ENCODE measurements around the gene EPG5. TPM values are rescaled to one million over a fixed set of nuclear protein-coding genes. Genes with fewer than 3 reads are reported as not detected.
A peak's percentile ranks its signal among the peaks of the same experiment; 100 is the strongest.

EPG5 gene
- total RNA-seq, 1 experiment from 2014 or later: 16.7 TPM

GRCh38 chr18:45910405-45911023, 56.6 kb downstream of the EPG5 start:
- Histone ChIP-seq H3K36me3 (ENCODE audit: insufficient read depth, low read length, poor library complexity, severe bottlenecking) (peaks cover 15% of the 10 kb centered on the region), H3K4me3 (ENCODE audit: low read depth, low read length, poor library complexity, severe bottlenecking) (no peak overlapping the region), H3K9me3 (ENCODE audit: low read depth, low read length, poor library complexity, severe bottlenecking) (no peaks in the 10 kb centered on the region), H3K4me1 (ENCODE audit: insufficient read depth, low read length, poor library complexity, severe bottlenecking) (no peaks in the 10 kb centered on the region), H3K27ac (ENCODE audit: low read depth, low read length, poor library complexity, severe bottlenecking) (no peak overlapping the region), H3K27me3 (replicated peaks; ENCODE audit: insufficient read depth, low read depth, low read length, poor library complexity) (no peaks in the 10 kb centered on the region)
- CTCF ChIA-PET: no interaction called here
- peak; percentile 46 for DNase-seq (ENCODE audit: low spot score)
- POLR2A ChIA-PET (ENCODE audit: low non-redundant PET): no interaction called here
- TF ChIP-seq CTCF (conservative IDR thresholded peaks at IDR 0.05; ENCODE audit: low read depth, low read length): peak; percentile 81
- TF ChIP-seq EZH2 (IDR thresholded peaks at IDR 0.05; ENCODE audit: borderline replicate concordance, low read depth, low read length, poor library complexity, severe bottlenecking): no peak
- no TSS peak for BruUV-seq (replicated peaks)
- intact Hi-C loops (cut with micrococcal nuclease; ENCODE audit: unreplicated experiment): loop anchor here (1.0 kb wide), 2 partner anchors 219 to 245 kb away; no protein-coding TSS in a partner anchor

- ChIA-PET CTCF (interaction anchor here (0.6 kb wide), 1 partner anchor 180 kb away, joined by 9 read pairs; no protein-coding TSS in a partner anchor), POLR2A (ENCODE audit: low non-redundant PET) (no interaction called here)
- no peak for DNase-seq (ENCODE audit: low spot score)
- Histone ChIP-seq H3K36me3 (ENCODE audit: insufficient read depth, low read length, poor library complexity, severe bottlenecking) (peaks cover 6% of the 10 kb centered on the region), H3K9me3 (ENCODE audit: low read depth, low read length, poor library complexity, severe bottlenecking) (no peaks in the 10 kb centered on the region), H3K27ac (ENCODE audit: low read depth, low read length, poor library complexity, severe bottlenecking) (no peak overlapping the region), H3K4me1 (ENCODE audit: insufficient read depth, low read length, poor library complexity, severe bottlenecking) (no peaks in the 10 kb centered on the region), H3K27me3 (replicated peaks; ENCODE audit: insufficient read depth, low read depth, low read length, poor library complexity) (no peaks in the 10 kb centered on the region), H3K4me3 (ENCODE audit: low read depth, low read length, poor library complexity, severe bottlenecking) (no peak overlapping the region)
- TF ChIP-seq EZH2 (IDR thresholded peaks at IDR 0.05; ENCODE audit: borderline replicate concordance, low read depth, low read length, poor library complexity, severe bottlenecking): no peak
- TF ChIP-seq CTCF (conservative IDR thresholded peaks at IDR 0.05; ENCODE audit: low read depth, low read length): no peak
- intact Hi-C loops (cut with micrococcal nuclease; ENCODE audit: unreplicated experiment): no loop called here
- BruUV-seq (replicated peaks): no TSS peak
Measured at GRCh38 chr18:45901654-45902210, 65.4 kb downstream of the EPG5 start.

- BruUV-seq (replicated peaks): no TSS peak
- no peaks in the 10 kb centered on the region for H3K9me3 ChIP-seq (ENCODE audit: low read depth, low read length, poor library complexity, severe bottlenecking)
- H3K4me3 ChIP-seq (ENCODE audit: low read depth, low read length, poor library complexity, severe bottlenecking): no peak overlapping the region
- ChIA-PET CTCF (no interaction called here), POLR2A (ENCODE audit: low non-redundant PET) (no interaction called here)
- no peaks in the 10 kb centered on the region for H3K4me1 ChIP-seq (ENCODE audit: insufficient read depth, low read length, poor library complexity, severe bottlenecking)
- intact Hi-C loops (cut with micrococcal nuclease; ENCODE audit: unreplicated experiment): no loop called here
- TF ChIP-seq CTCF (conservative IDR thresholded peaks at IDR 0.05; ENCODE audit: low read depth, low read length) (no peak), EZH2 (IDR thresholded peaks at IDR 0.05; ENCODE audit: borderline replicate concordance, low read depth, low read length, poor library complexity, severe bottlenecking) (no peak)
- no peak overlapping the region for H3K27ac ChIP-seq (ENCODE audit: low read depth, low read length, poor library complexity, severe bottlenecking)
- H3K27me3 ChIP-seq (replicated peaks; ENCODE audit: insufficient read depth, low read depth, low read length, poor library complexity): no peaks in the 10 kb centered on the region
- DNase-seq (ENCODE audit: low spot score): no peak
- H3K36me3 ChIP-seq (ENCODE audit: insufficient read depth, low read length, poor library complexity, severe bottlenecking): peaks cover 6% of the 10 kb centered on the region
Measured at GRCh38 chr18:45900623-45901022, 66.5 kb downstream of the EPG5 start.
